NCI-H2227 (cell line): Measurements from ENCODE around the gene C1orf174.
"Not testable (repeated sequence)": the region's sequence is repeated elsewhere in the genome, so short reads cannot be mapped to it uniquely, and the experiment has no call there.

Source experiments
- DNase-seq: peaks from one replicate; lab custom pipeline; 2025; ENCODE audit not compliant: unreplicated experiment; lab: John Stamatoyannopoulos, UW

Gene C1orf174

GRCh38 chr1:3926956-3927355 lies 26.9 kb upstream of the C1orf174 start:
- no peak for DNase-seq

- no peak for DNase-seq
Measured at GRCh38 chr1:3925762-3926161, 25.7 kb upstream of the C1orf174 start.

- DNase-seq, result no peak
Measured at GRCh38 chr1:3925256-3925655, 25.2 kb upstream of the C1orf174 start.

GRCh38 chr1:3924825-3925220 lies 24.8 kb upstream of the C1orf174 start:
- DNase-seq, result no peak

GRCh38 chr1:3924186-3924824 lies 24.2 kb upstream of the C1orf174 start:
- DNase-seq, result no peak

GRCh38 chr1:3923378-3924185 lies 23.5 kb upstream of the C1orf174 start:
- no peak for DNase-seq

- DNase-seq, result no peak
Measured at GRCh38 chr1:3922851-3923250, 22.8 kb upstream of the C1orf174 start.

- no peak for DNase-seq
Measured at GRCh38 chr1:3922201-3922725, 22.2 kb upstream of the C1orf174 start.

GRCh38 chr1:3921765-3922164 lies 21.7 kb upstream of the C1orf174 start:
- no peak for DNase-seq

GRCh38 chr1:3919706-3920105 lies 19.6 kb upstream of the C1orf174 start:
- no peak for DNase-seq

GRCh38 chr1:3918966-3919611 lies 19.0 kb upstream of the C1orf174 start:
- DNase-seq, result no peak

GRCh38 chr1:3918359-3918758 lies 18.3 kb upstream of the C1orf174 start:
- DNase-seq, result not testable (repeated sequence)

GRCh38 chr1:3917761-3918160 lies 17.7 kb upstream of the C1orf174 start:
- DNase-seq, result no peak

GRCh38 chr1:3915551-3916121 lies 15.6 kb upstream of the C1orf174 start:
- DNase-seq, result no peak

GRCh38 chr1:3914911-3915310 lies 14.8 kb upstream of the C1orf174 start:
- no peak for DNase-seq

- no peak for DNase-seq
Measured at GRCh38 chr1:3914331-3914851, 14.3 kb upstream of the C1orf174 start.

GRCh38 chr1:3912809-3913685 lies 13.0 kb upstream of the C1orf174 start:
- DNase-seq, result no peak

- DNase-seq, result no peak
Measured at GRCh38 chr1:3911981-3912808, 12.1 kb upstream of the C1orf174 start.
